Loucy (cell line): ENCODE data around the gene CKM.

Experiments
- CTCF ChIP-seq: fragments of 200-600 bp; sonication (generic); conservative IDR thresholded peaks from 2 replicates; pipeline ENCODE4 v1.5.1; 2014; ENCODE audit warnings: mild to moderate bottlenecking, antibody characterized with exemption, low read length
- EZH2phosphoT487 ChIP-seq: fragments of 200-600 bp; IDR thresholded peaks from 2 replicates; pipeline ENCODE4 v1.6.1; 2018; ENCODE audit warnings: antibody characterized with exemption, mild to moderate bottlenecking, moderate library complexity, borderline replicate concordance

DNA sequence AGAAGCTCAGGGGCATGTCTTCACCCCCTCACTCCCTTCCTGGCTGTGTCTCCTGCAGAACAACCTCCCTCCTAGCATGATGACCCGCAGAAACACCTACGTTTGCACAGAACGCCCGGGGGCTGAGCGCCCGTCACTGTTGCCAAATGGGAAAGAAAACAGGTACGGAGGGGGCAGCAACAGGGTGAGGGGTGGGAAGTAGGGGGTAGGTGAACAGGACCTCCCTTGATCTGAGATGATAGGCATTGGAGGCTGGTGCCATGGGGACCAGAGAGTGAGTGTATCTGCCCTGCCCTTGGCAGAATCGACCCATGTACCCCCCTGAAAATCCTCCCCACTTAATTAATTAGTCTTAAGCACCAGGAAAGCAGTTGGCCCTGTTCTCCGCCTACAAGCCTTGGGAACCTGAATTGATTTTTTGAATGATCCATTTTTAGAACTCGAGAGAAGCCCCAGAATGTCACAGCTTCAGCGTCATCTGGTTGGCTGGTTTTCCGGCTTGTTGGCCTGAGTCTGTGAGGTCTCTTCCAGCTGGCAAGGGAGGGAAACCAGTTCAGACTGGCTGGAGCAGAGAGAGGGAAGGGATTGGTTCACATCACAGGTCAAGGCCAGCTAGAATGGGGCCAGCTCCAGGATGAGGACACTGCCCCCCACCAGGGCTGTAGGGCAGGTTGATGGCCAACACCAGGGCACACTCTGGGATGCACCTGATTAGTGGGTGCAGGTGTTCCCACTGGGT, 28.2 kb downstream of the CKM start:
- TF ChIP-seq CTCF: no peak
- TF ChIP-seq EZH2phosphoT487: no peak
